Measurements from ENCODE around the gene FAAP20.

GRCh38 chr1:2156866-2157265 lies 37.7 kb downstream of the FAAP20 start:
- no peak for TF ChIP-seq ZNF274 (IDR thresholded peaks at IDR 0.05; ENCODE audit: low read depth, low read length)
- no peak for TF ChIP-seq CTCF (IDR thresholded peaks at IDR 0.05 in 2 of 3, conservative IDR thresholded peaks at IDR 0.05 in 1 of 3; ENCODE audit: borderline replicate concordance in 1 of 3, insufficient read depth in 1 of 3, low read depth in 2 of 3, low read length in 2 of 3)
- TF ChIP-seq CEBPB (IDR thresholded peaks at IDR 0.05; ENCODE audit: low read depth): no peak
